ENCODE data around the gene CABP4.
A peak's percentile ranks its signal among the peaks of the same experiment; 100 is the strongest.
"Not testable (repeated sequence)": the region's sequence is repeated elsewhere in the genome, so short reads cannot be mapped to it uniquely, and the experiment has no call there.

Gene CABP4

DNA sequence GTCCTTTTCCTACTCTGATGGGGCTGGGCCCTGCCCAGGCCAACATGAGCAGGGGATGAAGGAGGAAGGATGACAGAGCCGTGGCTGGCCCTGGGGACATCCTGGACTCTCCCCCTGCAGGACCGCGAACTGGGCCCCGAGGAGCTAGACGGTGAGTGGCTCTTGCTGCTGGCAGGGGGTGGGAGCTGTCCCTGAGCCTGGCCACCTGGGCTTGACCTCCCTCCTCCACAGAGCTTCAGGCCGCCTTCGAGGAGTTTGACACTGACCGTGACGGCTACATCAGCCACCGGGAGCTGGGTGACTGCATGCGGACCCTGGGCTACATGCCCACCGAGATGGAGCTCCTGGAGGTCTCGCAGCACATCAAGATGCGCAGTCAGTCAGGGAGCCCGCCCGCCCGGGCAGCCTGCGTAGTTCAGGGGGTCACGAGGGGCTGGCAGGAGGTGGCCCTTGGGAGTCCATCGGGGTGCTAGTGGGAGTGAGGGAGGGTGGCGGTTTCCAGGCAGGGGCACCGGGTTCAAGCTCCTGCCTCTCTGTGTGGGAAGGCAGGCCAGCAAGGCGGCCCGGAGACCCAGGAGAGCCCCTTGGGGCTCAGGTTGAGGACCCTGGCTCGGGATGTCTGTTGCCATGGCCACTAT, 1.0 kb downstream of the CABP4 start:
- DNase-seq, result no peak

DNA sequence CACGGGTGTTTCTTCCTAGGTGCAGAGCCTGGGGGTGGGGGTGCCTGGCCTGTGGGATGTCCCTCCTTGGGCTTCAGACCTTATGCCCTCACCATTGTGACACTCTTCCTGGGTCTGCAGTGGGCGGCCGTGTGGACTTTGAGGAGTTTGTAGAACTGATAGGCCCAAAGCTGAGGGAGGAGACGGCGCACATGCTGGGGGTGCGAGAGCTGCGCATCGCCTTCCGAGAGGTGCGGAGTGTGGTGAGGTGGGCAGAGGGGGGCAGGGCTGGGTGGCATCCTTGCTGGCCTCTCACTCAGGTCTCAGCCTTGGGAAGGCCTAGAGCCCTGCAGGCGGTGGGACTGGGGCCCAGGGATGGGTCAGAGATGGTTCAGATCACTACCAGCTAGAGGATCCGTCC, 2.3 kb downstream of the CABP4 start:
- no peak for DNase-seq

GRCh38 chr11:67458266-67458665, 3.1 kb downstream of the CABP4 start:
- DNase-seq, result no peak

- no peak for DNase-seq
Measured at GRCh38 chr11:67463186-67463585, 8.0 kb downstream of the CABP4 start.

DNA sequence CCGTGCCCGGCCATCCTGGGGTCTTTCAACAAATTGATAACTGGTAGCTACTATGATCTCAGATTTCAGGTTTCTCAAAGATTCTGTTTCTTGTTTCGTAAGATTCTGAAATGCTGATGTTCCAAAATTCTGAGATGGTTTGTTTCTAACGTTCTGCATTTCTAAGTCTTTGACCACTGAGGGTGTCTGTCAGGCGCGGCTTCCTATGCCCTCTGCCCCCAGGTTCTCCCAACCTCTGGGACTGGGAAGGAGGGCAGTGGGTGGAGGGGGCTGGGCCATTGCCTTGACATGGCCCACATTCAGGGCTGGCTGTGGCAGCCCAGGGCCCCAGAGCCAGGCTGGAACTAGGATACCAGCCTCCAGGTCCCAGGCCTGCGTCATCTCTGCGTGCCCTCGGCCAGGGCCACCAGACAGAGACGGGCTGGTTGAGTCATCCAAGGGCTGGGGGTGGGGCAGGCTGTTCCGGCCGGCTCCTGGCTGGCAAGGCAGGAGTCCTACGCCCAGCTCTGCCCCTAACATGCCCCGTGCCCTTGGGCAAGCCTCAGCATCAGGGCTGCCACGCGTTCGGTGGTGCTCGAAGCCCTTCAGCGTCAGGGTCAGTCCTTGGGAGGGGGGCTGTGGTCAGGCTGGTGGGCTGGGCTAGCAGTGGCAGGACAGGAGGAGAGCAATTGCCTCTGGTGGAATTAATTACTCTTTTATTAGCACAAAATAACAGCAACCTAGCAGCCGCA, 8.7 kb downstream of the CABP4 start:
- no peak for DNase-seq

GRCh38 chr11:67464411-67465188, 9.4 kb downstream of the CABP4 start:
- peak; percentile 88 to 92 for DNase-seq

DNA sequence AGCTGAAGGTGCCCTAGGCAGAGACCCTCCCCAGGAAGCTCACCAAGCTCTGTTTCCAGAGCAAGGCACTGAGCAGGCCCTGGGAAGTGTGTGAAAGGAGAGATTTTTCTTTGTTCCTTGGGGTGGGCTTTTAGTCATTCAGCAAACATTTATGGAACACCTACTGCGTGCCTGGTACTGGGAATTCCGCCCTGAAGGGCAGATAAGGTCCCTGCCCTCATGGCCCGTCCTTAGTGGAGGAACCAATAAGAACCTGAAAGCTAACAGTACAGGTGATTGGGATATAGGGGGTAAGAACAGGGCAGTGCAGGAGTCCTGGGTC, 10.0 kb downstream of the CABP4 start:
- DNase-seq, result no peak

DNA sequence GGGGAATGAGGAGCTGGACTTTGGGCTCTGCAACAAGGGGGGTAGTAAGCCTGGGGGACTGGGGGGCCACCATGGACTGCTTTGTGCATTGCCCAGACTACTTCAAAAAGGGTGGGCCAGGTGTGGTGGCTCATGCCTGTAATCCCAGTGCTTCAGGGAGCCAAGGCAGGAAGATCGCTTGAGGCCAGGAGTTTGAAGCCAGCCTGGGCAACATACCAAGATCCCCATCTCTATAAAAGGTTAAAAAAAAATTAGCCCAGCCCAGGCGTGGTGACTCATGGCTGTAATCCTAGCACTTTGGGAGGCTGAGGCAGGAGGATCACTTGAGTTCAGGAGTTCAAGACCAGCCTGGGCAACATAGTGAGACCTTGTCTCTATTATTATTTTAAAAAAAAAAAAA, 10.4 kb downstream of the CABP4 start:
- not testable (repeated sequence) for DNase-seq

DNA sequence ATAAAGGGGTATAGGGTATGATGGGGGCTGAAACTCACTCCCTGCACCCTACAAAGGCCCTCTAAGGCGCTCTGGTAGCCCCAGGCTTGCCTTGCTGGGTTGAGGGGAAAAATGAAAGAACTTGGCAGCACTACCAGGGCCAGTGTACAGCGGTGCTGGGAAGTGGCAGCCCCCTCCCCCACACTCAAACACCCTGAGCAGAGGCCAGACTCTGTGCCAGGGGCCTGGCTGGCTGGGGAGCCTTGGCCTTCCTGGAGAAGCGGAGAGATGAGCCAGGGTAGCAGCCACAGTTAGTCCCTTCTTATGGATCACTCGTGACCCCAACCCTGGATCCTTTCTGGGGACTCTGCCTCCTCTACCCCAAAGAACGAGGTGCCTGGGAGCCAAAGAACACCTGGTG, 11.2 kb downstream of the CABP4 start:
- DNase-seq, result no peak

DNA sequence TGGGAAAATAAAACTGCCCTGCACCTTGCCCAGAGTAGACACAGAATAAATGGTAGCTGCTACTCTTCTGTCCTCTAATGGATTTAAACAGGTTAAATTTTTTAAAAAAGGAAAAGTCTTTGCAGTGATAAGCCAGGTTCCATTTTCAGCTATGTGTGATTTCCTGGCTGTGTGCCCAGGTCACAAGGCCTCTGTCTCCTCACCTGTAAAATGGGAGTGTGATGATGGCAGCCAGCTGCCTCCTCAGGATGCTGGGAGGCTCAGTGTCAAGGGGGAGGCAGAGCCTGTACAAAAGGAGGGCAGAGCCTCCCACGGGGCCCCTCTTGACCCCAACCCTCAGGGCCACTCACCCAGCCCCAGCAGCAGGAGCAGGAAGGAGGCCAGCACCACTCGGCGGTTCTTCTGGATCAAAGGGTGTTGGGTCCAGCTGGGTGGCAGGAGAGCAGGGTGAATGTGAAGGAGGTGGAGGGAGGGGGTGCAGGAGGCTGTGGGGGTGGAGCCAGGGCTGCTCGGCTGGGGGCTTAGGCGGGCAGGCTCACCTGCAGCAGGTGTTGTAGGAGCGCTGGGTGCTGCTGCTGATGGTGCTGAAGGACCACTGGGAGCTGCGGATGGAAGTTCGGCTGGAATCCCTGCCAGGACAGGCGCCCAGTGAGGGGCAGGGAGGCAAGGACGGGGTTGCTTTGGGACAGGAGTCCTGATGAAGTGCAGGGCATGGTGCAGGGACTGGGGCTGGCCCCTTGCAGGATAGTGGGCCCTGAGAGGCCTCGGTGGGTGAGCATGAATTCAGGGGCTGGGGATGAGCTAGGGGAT, 12.0 kb downstream of the CABP4 start:
- no peak for DNase-seq

DNA sequence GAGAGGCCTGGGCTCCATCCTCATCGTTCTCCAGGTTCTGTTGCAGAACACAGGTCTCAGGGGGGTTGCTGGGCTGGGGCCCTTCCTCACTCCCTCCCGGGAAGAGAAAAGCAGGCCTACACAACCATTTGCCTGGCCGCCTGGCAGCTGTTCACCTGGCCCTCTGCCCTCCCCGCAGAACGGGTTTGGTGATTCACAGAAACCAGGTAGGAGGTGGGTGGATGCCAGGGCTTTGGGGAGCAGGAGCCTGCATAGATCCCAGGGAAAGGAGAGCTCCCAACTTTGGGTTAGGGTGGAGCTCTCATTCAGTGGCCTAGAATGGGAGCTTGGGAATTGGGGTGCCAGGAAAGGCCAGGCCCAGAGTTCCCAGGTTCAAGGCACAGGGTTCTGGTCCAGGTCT, 12.9 kb downstream of the CABP4 start:
- DNase-seq, result no peak

GRCh38 chr11:67468456-67468758, 13.3 kb downstream of the CABP4 start:
- DNase-seq, result peak in 1 of 2 donors; percentile 22

GRCh38 chr11:67468759-67469507, 13.8 kb downstream of the CABP4 start, which contains the start of gene TMEM134:
Gene TMEM134 (minus strand): TSS chr11:67469251. CDS start chr11:67469192, 59 bp downstream.
- DNase-seq, result peak; percentile 91 to 97

- DNase-seq, result no peak
Measured at GRCh38 chr11:67469508-67469811, 14.3 kb downstream of the CABP4 start.

GRCh38 chr11:67470337-67471002, 15.3 kb downstream of the CABP4 start:
- no peak for DNase-seq

DNA sequence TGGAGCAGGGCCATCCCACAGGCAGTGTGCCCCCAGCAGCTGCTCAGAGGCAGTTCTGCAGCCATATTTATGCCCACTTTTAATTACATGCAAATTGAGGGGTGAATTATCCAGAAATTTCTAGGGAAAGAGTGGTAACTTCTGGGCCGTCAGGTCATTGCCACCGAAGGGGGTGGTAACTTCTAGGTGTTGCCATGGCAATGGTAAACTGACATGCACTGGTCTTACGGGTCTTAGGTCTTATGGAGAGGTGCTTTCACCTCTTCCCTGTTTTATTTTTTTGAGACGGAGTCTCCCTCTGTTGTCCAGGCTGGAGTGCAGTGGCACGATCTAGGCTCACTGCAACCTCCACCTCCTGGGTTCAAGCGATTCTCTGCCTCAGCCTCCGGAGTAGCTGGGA, 17.7 kb downstream of the CABP4 start:
- DNase-seq, result no peak

- DNase-seq, result not testable (repeated sequence)
Measured at GRCh38 chr11:67476692-67477091, 21.5 kb downstream of the CABP4 start.

- not testable (repeated sequence) for DNase-seq
Measured at GRCh38 chr11:67477344-67478050, 22.3 kb downstream of the CABP4 start.

DNA sequence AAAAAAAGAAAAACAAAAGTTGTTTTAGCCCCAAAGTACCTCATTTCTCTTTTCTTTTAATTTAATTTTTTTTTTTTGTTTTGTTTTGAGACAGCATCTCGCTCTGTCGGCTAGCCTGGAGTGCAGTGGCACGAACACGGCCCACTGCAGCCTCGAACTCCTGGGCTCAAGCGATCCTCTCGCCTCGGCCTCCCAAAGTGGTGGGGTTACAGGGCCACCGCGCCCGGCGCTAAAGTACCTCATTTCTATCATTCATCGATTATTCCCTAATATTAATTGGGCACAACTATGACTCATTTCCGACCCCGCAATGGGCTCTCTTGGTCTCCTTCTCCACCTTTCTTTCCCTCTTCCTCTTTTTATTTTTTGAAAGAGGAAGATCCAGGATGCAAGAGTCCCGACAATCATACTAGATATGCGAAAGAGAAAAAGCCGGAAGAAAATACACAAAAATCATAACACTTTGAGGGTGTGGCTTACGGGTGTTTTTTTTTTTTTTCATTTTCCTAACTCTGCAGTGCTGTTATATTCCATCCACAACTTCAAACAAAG, 27.2 kb downstream of the CABP4 start:
- DNase-seq, result no peak

DNA sequence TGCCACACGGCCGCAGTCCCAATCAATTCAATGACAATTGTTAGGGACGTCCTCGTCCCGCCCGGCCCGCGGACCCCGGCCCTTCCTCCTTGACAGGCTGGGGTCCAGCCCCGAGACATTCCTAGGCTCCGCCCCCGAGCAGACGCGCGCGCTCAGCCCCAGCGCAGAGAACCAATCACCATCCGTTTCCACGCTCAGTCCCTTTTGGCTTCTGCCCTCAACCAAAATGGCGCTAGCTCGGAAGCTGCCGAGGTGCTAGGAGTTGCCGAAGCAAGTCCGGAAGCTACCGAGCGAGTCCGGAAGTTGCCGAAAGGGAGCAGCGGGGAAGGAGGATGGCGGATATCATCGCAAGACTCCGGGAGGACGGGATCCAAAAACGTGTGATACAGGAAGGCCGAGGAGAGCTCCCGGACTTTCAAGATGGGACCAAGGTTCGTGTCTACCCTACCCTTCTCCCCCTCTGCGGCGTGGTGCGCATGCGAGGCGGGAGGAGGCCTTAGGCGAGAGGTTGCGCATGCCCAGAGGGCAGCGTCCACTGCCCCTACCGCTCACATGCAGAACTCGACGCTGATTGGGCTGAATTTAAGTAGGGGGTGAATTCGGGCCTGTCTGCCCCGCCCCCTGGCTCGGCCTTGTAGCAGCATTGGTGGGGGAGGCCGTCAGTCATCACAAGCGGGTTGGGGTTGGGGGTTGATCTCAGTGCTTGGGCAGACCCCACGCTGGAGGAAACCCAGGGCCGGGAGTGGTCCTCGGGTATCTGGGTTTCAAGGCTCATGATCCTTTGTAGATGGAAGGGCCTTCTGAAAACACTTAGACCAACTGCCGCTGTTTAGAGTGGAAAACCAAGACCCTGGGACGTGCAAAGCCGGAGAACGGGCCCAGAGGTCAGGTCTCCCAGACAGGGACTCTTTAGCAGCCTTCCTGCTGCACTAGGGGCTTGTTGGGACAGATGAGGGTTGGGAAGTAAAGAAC, 28.0 kb downstream of the CABP4 start, which contains the start of gene AIP:
AIP (plus strand) TSS at position 200 of the 972 bp plus-strand sequence; CDS start at position 333, 133 bp downstream.
- DNase-seq, result peak; percentile 93 to 96

All from stimulated activated CD4-positive, alpha-beta T cell treated with anti-CD3 and anti-CD28 coated beads, Interleukin-2, amount 100 ng/mL, for 48 hours (primary cell).